ENCODE measurements around the gene SPRR5. TPM values are rescaled to one million over a fixed set of nuclear protein-coding genes. Genes with fewer than 3 reads are reported as not detected.

Gene SPRR5
- total and polyA plus RNA-seq, 3 donors from 2014 or later, result not detected

GRCh38 chr1:152912471-152912870, 34.5 kb upstream of the SPRR5 start:
- WGBS, 2 donors, result 66 to 80% methylated on average over 1 of the region's 1 CpG
- TF ChIP-seq POLR2A (IDR thresholded peaks at IDR 0.05) (no peak), CTCF (IDR thresholded peaks at IDR 0.05) (no peak)
- no peak overlapping the region for H3K4me3 ChIP-seq
- no peak overlapping the region for H3K27ac ChIP-seq
- no peak for DNase-seq
- H3K9me3 ChIP-seq, result no peaks in the 10 kb centered on the region
- H3K36me3 ChIP-seq (ENCODE audit: low read depth, missing control alignments), result no peaks in the 10 kb centered on the region
- no peaks in the 10 kb centered on the region for H3K4me1 ChIP-seq
- intact Hi-C loops (cut with DNase I; ENCODE audit: low total_unique reads), result no loop called here
- H3K27me3 ChIP-seq, result no peaks in the 10 kb centered on the region

GRCh38 chr1:152912900-152913299, 34.1 kb upstream of the SPRR5 start:
- intact Hi-C loops (cut with DNase I; ENCODE audit: low total_unique reads), result no loop called here

GRCh38 chr1:152917794-152918193, 29.2 kb upstream of the SPRR5 start:
- intact Hi-C loops (cut with DNase I; ENCODE audit: low total_unique reads), result no loop called here
- peak; percentile 25 for DNase-seq
- Histone ChIP-seq H3K27me3 (no peaks in the 10 kb centered on the region), H3K4me3 (no peak overlapping the region), H3K36me3 (ENCODE audit: low read depth, missing control alignments) (no peaks in the 10 kb centered on the region), H3K27ac (no peak overlapping the region), H3K4me1 (no peaks in the 10 kb centered on the region), H3K9me3 (no peaks in the 10 kb centered on the region)
- no peak for TF ChIP-seq POLR2A (IDR thresholded peaks at IDR 0.05)
- peak in 1 of 3 experiments; percentile 14 for TF ChIP-seq CTCF (IDR thresholded peaks at IDR 0.05)
- 21 to 31% methylated on average over 3 of the region's 3 CpGs for WGBS, 2 donors

More at GRCh38 chr1:152912900-152913299, 34.1 kb upstream of the SPRR5 start:
- TF ChIP-seq CTCF (IDR thresholded peaks at IDR 0.05), result no peak
- TF ChIP-seq POLR2A (IDR thresholded peaks at IDR 0.05), result no peak
- H3K9me3 ChIP-seq, result no peaks in the 10 kb centered on the region
- H3K4me3 ChIP-seq, result no peak overlapping the region
- 75 to 81% methylated on average over 5 of the region's 5 CpGs for WGBS, 2 donors
- H3K36me3 ChIP-seq (ENCODE audit: low read depth, missing control alignments), result no peaks in the 10 kb centered on the region
- no peaks in the 10 kb centered on the region for H3K27me3 ChIP-seq
- no peak for DNase-seq
- no peaks in the 10 kb centered on the region for H3K4me1 ChIP-seq
- no peak overlapping the region for H3K27ac ChIP-seq

- no peaks in the 10 kb centered on the region for H3K4me1 ChIP-seq
- TF ChIP-seq POLR2A (IDR thresholded peaks at IDR 0.05) (no peak), CTCF (IDR thresholded peaks at IDR 0.05) (no peak)
- DNase-seq, result no peak
- intact Hi-C loops (cut with DNase I; ENCODE audit: low total_unique reads), result no loop called here
- no peaks in the 10 kb centered on the region for H3K9me3 ChIP-seq
- no peaks in the 10 kb centered on the region for H3K27me3 ChIP-seq
- H3K27ac ChIP-seq, result no peak overlapping the region
- H3K36me3 ChIP-seq (ENCODE audit: low read depth, missing control alignments), result no peaks in the 10 kb centered on the region
- H3K4me3 ChIP-seq, result no peak overlapping the region
Observed at GRCh38 chr1:152919071-152919470, 27.9 kb upstream of the SPRR5 start.

GRCh38 chr1:152924191-152924590, 22.8 kb upstream of the SPRR5 start:
- Histone ChIP-seq H3K27ac (no peak overlapping the region), H3K4me3 (no peak overlapping the region), H3K9me3 (no peaks in the 10 kb centered on the region), H3K36me3 (ENCODE audit: low read depth, missing control alignments) (no peaks in the 10 kb centered on the region), H3K4me1 (no peaks in the 10 kb centered on the region), H3K27me3 (no peaks in the 10 kb centered on the region)
- TF ChIP-seq POLR2A (IDR thresholded peaks at IDR 0.05) (no peak), CTCF (IDR thresholded peaks at IDR 0.05) (no peak)
- no peak for DNase-seq
- intact Hi-C loops (cut with DNase I; ENCODE audit: low total_unique reads), result no loop called here
- WGBS, 2 donors, result 50 to 52% methylated on average over 1 to 2 of the region's 2 CpGs
